Measurements from ENCODE around the gene HS6ST2. TPM values are rescaled to one million over a fixed set of nuclear protein-coding genes. Genes with fewer than 3 reads are reported as not detected.

The HS6ST2 gene
- total RNA-seq, 4 donors from 2014 or later: 0.22 to 0.34 (median 0.33) TPM; not detected in 1

DNA sequence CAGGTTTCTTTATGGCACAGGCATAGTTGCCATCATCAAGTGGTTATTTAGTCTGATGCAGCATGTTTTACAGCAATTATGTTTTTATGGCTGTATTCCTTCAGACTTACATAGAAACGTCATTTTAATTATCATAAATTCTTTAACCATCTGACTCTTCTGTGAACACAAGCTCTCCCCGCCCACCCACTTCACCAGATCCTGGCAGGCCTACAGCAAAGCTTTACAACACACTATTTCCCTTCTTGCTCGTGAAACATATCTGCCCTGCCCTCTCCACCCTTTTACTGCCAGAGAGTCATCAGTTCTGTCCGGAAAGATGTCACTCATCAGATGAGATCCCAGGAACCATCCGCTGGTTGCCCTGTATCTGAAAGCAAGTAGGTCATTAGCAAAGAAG is 120.5 kb downstream of the HS6ST2 start:
- TF ChIP-seq, protein P1, sequence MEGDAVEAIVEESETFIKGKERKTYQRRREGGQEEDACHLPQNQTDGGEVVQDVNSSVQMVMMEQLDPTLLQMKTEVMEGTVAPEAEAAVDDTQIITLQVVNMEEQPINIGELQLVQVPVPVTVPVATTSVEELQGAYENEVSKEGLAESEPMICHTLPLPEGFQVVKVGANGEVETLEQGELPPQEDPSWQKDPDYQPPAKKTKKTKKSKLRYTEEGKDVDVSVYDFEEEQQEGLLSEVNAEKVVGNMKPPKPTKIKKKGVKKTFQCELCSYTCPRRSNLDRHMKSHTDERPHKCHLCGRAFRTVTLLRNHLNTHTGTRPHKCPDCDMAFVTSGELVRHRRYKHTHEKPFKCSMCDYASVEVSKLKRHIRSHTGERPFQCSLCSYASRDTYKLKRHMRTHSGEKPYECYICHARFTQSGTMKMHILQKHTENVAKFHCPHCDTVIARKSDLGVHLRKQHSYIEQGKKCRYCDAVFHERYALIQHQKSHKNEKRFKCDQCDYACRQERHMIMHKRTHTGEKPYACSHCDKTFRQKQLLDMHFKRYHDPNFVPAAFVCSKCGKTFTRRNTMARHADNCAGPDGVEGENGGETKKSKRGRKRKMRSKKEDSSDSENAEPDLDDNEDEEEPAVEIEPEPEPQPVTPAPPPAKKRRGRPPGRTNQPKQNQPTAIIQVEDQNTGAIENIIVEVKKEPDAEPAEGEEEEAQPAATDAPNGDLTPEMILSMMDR (IDR thresholded peaks at IDR 0.05; ENCODE audit: low read depth): no peak

DNA sequence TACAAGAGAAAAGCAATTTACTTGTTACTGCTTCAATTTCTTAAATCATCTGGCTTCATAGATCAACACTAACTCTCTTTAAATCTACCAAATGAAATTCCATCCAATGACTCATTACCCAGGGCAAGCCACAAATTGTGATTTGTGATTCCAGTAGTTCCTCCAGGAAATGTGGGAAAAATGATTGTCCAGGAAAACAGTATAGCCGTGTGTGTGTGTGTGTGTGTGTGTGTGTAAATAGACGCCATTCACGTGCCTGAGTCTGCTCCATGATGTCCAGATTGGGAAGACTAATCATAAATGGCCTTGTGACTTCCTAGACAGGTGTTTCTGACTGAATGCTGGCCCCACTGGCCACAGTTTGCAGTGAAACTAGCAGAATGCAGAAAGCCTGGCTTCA is 121.3 kb downstream of the HS6ST2 start:
- TF ChIP-seq, protein P1 (IDR thresholded peaks at IDR 0.05; ENCODE audit: low read depth): no peak

DNA sequence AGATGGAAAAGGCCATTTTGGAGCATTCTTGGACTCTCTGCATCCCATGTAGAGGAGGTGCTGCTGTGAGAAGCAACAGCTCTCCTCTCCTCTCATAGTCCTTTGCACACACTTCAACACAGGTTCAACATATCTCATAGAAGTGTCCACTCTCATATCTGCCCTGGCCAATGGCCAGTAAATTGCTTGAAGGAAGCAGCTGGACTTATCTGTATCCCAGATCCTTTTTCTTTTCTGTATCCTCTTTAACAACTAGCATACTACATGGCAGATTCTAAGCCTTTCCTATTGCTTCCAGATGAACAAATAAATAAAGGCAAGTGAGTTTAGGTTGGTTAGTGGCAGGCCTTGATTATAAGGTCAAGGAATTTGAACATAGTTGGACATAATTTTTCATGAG is 122.0 kb downstream of the HS6ST2 start:
- TF ChIP-seq, protein P1 (IDR thresholded peaks at IDR 0.05; ENCODE audit: low read depth): no peak

DNA sequence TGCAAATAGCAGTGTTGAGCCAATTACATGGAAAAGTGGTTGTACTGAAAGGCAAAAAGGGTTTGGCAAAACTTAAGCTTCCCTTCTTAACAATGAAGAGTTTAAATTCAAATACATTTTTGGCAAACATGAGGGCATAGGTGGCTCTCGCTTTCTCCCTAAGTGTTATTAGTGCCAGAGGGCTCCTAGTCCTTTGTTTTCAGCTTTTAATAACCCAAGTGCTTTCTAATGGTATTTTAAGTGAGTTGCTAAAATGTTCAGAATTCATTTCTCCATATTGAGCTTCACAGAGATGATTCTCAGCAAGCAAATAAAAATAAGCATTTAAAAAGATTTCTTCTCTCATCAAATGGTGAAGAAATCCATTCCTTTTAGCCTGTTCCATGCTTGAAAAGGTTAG is 123.7 kb downstream of the HS6ST2 start:
- TF ChIP-seq, protein P1 (IDR thresholded peaks at IDR 0.05; ENCODE audit: low read depth): no peak

DNA sequence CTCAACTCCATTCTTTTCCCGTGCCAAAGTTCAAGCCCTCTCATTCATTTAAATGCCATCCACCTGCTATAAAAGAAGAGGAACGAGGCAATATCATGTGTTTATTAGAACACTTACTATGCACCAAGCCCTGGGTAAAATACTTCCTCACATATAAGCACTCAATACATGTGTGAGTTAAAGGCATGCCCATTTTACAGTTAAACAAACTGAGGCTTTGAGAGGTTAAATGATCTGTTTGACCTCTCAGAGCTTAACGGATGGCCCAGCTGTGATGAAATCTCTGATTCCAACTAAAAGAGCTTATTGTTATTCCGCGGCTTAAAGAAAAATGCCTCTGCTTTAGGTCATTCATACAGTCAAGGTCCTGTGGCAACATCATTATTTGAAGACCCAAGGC is 124.3 kb downstream of the HS6ST2 start:
- TF ChIP-seq, protein P1 (IDR thresholded peaks at IDR 0.05; ENCODE audit: low read depth): no peak

DNA sequence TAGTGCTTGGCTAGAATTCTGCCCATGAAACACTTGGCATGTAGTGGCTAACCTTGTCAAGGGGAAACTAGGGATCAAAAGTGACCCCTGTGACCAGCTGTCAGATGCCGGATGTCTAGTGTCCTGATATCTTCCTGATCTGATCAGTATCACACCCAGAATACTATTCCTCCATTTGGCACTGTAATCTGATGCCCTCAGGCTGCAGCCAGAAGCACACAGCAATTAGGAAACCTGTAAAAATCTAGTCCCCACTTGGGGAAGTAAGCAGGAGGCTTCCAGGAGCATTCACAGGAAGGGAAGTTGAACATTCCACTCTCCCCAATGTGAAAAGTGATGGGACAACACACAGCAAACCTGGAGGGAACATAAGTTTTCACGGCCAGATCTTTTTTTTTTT is 125.1 kb downstream of the HS6ST2 start:
- TF ChIP-seq, protein P1 (IDR thresholded peaks at IDR 0.05; ENCODE audit: low read depth): no peak

DNA sequence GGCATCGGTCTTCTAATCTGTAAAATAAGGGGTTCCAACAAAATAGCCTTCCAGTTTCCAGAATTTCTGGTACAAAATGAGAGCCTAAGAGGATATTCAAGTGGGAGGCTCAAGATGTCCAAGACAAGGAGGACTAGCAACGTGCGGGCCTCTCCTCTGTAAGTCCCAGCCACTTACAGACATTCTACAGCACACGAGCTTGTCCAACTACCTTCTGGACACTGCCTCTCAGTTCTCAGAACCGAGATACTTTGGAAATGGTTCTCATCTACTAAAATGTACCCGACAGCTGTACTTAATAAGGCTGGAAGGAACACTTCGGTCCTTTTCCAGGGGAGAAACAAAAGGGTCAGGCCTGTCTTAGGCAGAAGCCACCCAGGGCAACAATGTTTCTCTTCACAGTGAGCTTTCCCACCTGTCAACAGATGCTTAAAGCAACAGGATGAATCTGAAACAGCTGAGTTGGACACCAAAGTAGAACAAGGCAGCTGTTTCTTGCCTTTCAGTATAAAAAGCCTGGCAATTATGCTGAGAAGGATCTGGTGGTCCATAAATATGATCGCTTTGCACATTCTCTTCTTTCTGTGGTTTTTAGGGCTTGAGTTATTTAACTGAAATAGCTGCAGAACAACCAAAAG is 127.0 kb downstream of the HS6ST2 start:
- TF ChIP-seq, protein P1 (IDR thresholded peaks at IDR 0.05; ENCODE audit: low read depth): no peak

All from subcutaneous adipose tissue (tissue), 4 donors.